ENCODE data around the gene ADCY10. TPM values are rescaled to one million over a fixed set of nuclear protein-coding genes. Genes with fewer than 3 reads are reported as not detected.

Gene ADCY10
- total RNA-seq, 1 donor from 2014 or later: 0.27 TPM

- peaks cover 26% of the 10 kb centered on the region for H3K36me3 Mint-ChIP-seq (ENCODE audit: low read depth, unreplicated experiment)
- Histone ChIP-seq H4K20me1 (ENCODE audit: insufficient read depth, low read length) (peaks cover 47% of the 10 kb centered on the region), H3K4me1 (ENCODE audit: insufficient read depth, low read length) (peaks cover 13% of the 10 kb centered on the region), H3K27me3 (ENCODE audit: insufficient read depth, low read length) (no peaks in the 10 kb centered on the region), H3K27ac (ENCODE audit: low read depth, low read length) (no peak overlapping the region), H3K9ac (ENCODE audit: low read length) (no peak overlapping the region), H3K36me3 (ENCODE audit: insufficient read depth, low read length) (peaks cover 25% of the 10 kb centered on the region), H2AFZ (ENCODE audit: low read depth, low read length) (no peak overlapping the region), H3K4me3 (ENCODE audit: insufficient read depth, low read depth, low read length) (no peak overlapping the region), H3K4me2 (ENCODE audit: low read length) (no peak overlapping the region), H3K79me2 (ENCODE audit: insufficient read depth, low read length) (peaks cover 7% of the 10 kb centered on the region), H3K9me3 (ENCODE audit: insufficient read depth, low read depth, low read length) (no peaks in the 10 kb centered on the region)
- H3K4me3 Mint-ChIP-seq (ENCODE audit: unreplicated experiment): no peak overlapping the region
- H3K27ac Mint-ChIP-seq (ENCODE audit: unreplicated experiment): no peak overlapping the region
- no peak for TF ChIP-seq EZH2 (IDR thresholded peaks at IDR 0.05; ENCODE audit: insufficient read depth, low read length)
- TF ChIP-seq CTCF (IDR thresholded peaks at IDR 0.05; ENCODE audit: insufficient read depth, low read depth, low read length): no peak
- no peak for DNase-seq (ENCODE audit: low read depth)
- H3K9me3 Mint-ChIP-seq (ENCODE audit: unreplicated experiment): no peaks in the 10 kb centered on the region
- H3K4me1 Mint-ChIP-seq (ENCODE audit: low read depth, unreplicated experiment): peaks cover 29% of the 10 kb centered on the region
- no peak for FAIRE-seq
- no peaks in the 10 kb centered on the region for H3K27me3 Mint-ChIP-seq (ENCODE audit: low read depth, unreplicated experiment)
Observed at GRCh38 chr1:167772436-167772835, 141.5 kb downstream of the ADCY10 start.

- no peak overlapping the region for H3K27ac Mint-ChIP-seq (ENCODE audit: unreplicated experiment)
- DNase-seq (ENCODE audit: low read depth): no peak
Observed at GRCh38 chr1:167770127-167770526, 143.8 kb downstream of the ADCY10 start.

More at GRCh38 chr1:167770127-167770526, 143.8 kb downstream of the ADCY10 start:
- Mint-ChIP-seq H3K4me3 (ENCODE audit: unreplicated experiment) (no peak overlapping the region), H3K9me3 (ENCODE audit: unreplicated experiment) (no peaks in the 10 kb centered on the region), H3K4me1 (ENCODE audit: low read depth, unreplicated experiment) (peaks cover 15% of the 10 kb centered on the region), H3K27me3 (ENCODE audit: low read depth, unreplicated experiment) (no peaks in the 10 kb centered on the region), H3K36me3 (ENCODE audit: low read depth, unreplicated experiment) (peaks cover 25% of the 10 kb centered on the region)
- no peak overlapping the region for H3K9ac ChIP-seq (ENCODE audit: low read length)
- no peaks in the 10 kb centered on the region for H3K27me3 ChIP-seq (ENCODE audit: insufficient read depth, low read length)
- no peak for TF ChIP-seq EZH2 (IDR thresholded peaks at IDR 0.05; ENCODE audit: insufficient read depth, low read length)
- no peak for TF ChIP-seq CTCF (IDR thresholded peaks at IDR 0.05; ENCODE audit: insufficient read depth, low read depth, low read length)
- H3K4me1 ChIP-seq (ENCODE audit: insufficient read depth, low read length): peaks cover 8% of the 10 kb centered on the region
- H2AFZ ChIP-seq (ENCODE audit: low read depth, low read length): no peak overlapping the region
- H3K36me3 ChIP-seq (ENCODE audit: insufficient read depth, low read length): peaks cover 20% of the 10 kb centered on the region
- no peak overlapping the region for H3K4me2 ChIP-seq (ENCODE audit: low read length)
- no peak overlapping the region for H3K4me3 ChIP-seq (ENCODE audit: insufficient read depth, low read depth, low read length)
- peaks cover 59% of the 10 kb centered on the region for H4K20me1 ChIP-seq (ENCODE audit: insufficient read depth, low read length)
- no peak overlapping the region for H3K27ac ChIP-seq (ENCODE audit: low read depth, low read length)
- FAIRE-seq: no peak
- H3K9me3 ChIP-seq (ENCODE audit: insufficient read depth, low read depth, low read length): no peaks in the 10 kb centered on the region
- peaks cover 7% of the 10 kb centered on the region for H3K79me2 ChIP-seq (ENCODE audit: insufficient read depth, low read length)
